Measurements from ENCODE around the gene MADD. TPM values are rescaled to one million over a fixed set of nuclear protein-coding genes. Genes with fewer than 3 reads are reported as not detected.

The MADD gene
- total and polyA plus RNA-seq, 10 of the 15 experiments (the other 5 are each of a cell fraction or from before 2014, with no cell fraction given): 0.47 to 35.4 (median 17.6) TPM

- intact Hi-C loops (cut with micrococcal nuclease; ENCODE audit: unreplicated experiment) (no loop called here), in situ Hi-C loops (cut with MboI) (no loop called here)
- H2AFZ ChIP-seq (ENCODE audit: control insufficient read depth, low read depth, low read length): no peak overlapping the region
- no peak for ATAC-seq
- no peak overlapping the region for H3K4me3 ChIP-seq
- no peak overlapping the region for H3K4me2 ChIP-seq (ENCODE audit: control insufficient read depth, insufficient read depth)
- H3K36me3 ChIP-seq (ENCODE audit: control insufficient read depth in 2 of 2, insufficient read depth in 2 of 2, low read length in 1 of 2): peaks cover 7 to 27% of the 10 kb centered on the region in 2 experiments
- ChIA-PET SMC1A (ENCODE audit: uncharacterized antibody, unreplicated experiment) (no interaction called here), POLR2A (interaction anchor here (0.7 kb wide), 1 partner anchor 897 kb away, joined by 3 read pairs; no protein-coding TSS in a partner anchor), CTCF (interaction anchor here (0.8 kb wide), 1 partner anchor 18 kb away, joined by 3 read pairs; no protein-coding TSS in a partner anchor), RAD21 (ENCODE audit: unreplicated experiment) (no interaction called here)
- DNase-seq (ENCODE audit: low read depth, low spot score): no peak
- 100% methylated on average over 1 of the region's 1 CpG for WGBS (ENCODE audit: insufficient coverage, insufficient replicate concordance, low lambda C conversion rate, missing lambda C conversion rate)
- H3K4me1 ChIP-seq (ENCODE audit: control insufficient read depth, insufficient read depth, low read length): no peaks in the 10 kb centered on the region
- no peak overlapping the region for H3K9ac ChIP-seq (ENCODE audit: control insufficient read depth, insufficient read depth, low read length)
- FAIRE-seq: no peak
- no peaks in the 10 kb centered on the region for H4K20me1 ChIP-seq (ENCODE audit: control insufficient read depth, insufficient read depth)
- H3K9me3 ChIP-seq (replicated peaks; ENCODE audit: control insufficient read depth, insufficient read depth, low read length): no peaks in the 10 kb centered on the region; the same call in none of the 3 replicates
- BruUV-seq (replicated peaks): no TSS peak
- no peaks in the 10 kb centered on the region for H3K27me3 ChIP-seq (replicated peaks in 1 of 2; ENCODE audit: control insufficient read depth in 2 of 2, insufficient read depth in 2 of 2, low read length in 1 of 2)
- no peaks in the 10 kb centered on the region for H3K79me2 ChIP-seq (ENCODE audit: control insufficient read depth, insufficient read depth, low read length)
- H3K27ac ChIP-seq (ENCODE audit: control insufficient read depth, insufficient read depth): no peak overlapping the region
- TF ChIP-seq SMC3 (IDR thresholded peaks at IDR 0.05; ENCODE audit: borderline replicate concordance, low read length) (no peak), ZNF274 (IDR thresholded peaks at IDR 0.05; ENCODE audit: insufficient read depth, insufficient read length) (no peak), ZBTB4 (CRISPR knock-in tag; IDR thresholded peaks at IDR 0.05) (no peak), FOXM1 (IDR thresholded peaks at IDR 0.05; ENCODE audit: low read depth, low read length) (no peak), POLR2A (IDR thresholded peaks at IDR 0.05; ENCODE audit: low read depth, low read length) (no peak), KAT2A (conservative IDR thresholded peaks at IDR 0.05; ENCODE audit: control insufficient read depth, low read depth, low read length) (no peak), TCF3 (IDR thresholded peaks at IDR 0.05; ENCODE audit: borderline replicate concordance, insufficient read depth, low read depth, low read length) (no peak), CEBPZ (IDR thresholded peaks at IDR 0.05; ENCODE audit: low read depth, low read length) (no peak), RFX5 (IDR thresholded peaks at IDR 0.05; ENCODE audit: low read depth, low read length) (no peak), SP1 (IDR thresholded peaks at IDR 0.05; ENCODE audit: low read depth, low read length) (no peak), STAT3 (IDR thresholded peaks at IDR 0.05; ENCODE audit: low read depth, low read length) (no peak), GATAD2B (conservative IDR thresholded peaks at IDR 0.05; ENCODE audit: low read depth) (no peak)
- TF ChIP-seq, protein P1, sequence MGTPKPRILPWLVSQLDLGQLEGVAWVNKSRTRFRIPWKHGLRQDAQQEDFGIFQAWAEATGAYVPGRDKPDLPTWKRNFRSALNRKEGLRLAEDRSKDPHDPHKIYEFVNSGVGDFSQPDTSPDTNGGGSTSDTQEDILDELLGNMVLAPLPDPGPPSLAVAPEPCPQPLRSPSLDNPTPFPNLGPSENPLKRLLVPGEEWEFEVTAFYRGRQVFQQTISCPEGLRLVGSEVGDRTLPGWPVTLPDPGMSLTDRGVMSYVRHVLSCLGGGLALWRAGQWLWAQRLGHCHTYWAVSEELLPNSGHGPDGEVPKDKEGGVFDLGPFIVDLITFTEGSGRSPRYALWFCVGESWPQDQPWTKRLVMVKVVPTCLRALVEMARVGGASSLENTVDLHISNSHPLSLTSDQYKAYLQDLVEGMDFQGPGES (IDR thresholded peaks at IDR 0.05): no peak
- TF ChIP-seq, protein P2, sequence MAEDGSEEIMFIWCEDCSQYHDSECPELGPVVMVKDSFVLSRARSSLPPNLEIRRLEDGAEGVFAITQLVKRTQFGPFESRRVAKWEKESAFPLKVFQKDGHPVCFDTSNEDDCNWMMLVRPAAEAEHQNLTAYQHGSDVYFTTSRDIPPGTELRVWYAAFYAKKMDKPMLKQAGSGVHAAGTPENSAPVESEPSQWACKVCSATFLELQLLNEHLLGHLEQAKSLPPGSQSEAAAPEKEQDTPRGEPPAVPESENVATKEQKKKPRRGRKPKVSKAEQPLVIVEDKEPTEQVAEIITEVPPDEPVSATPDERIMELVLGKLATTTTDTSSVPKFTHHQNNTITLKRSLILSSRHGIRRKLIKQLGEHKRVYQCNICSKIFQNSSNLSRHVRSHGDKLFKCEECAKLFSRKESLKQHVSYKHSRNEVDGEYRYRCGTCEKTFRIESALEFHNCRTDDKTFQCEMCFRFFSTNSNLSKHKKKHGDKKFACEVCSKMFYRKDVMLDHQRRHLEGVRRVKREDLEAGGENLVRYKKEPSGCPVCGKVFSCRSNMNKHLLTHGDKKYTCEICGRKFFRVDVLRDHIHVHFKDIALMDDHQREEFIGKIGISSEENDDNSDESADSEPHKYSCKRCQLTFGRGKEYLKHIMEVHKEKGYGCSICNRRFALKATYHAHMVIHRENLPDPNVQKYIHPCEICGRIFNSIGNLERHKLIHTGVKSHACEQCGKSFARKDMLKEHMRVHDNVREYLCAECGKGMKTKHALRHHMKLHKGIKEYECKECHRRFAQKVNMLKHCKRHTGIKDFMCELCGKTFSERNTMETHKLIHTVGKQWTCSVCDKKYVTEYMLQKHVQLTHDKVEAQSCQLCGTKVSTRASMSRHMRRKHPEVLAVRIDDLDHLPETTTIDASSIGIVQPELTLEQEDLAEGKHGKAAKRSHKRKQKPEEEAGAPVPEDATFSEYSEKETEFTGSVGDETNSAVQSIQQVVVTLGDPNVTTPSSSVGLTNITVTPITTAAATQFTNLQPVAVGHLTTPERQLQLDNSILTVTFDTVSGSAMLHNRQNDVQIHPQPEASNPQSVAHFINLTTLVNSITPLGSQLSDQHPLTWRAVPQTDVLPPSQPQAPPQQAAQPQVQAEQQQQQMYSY (CRISPR knock-in tag; IDR thresholded peaks at IDR 0.05): no peak
These were observed 32.9 kb downstream of the MADD start for GRCh38 chr11:47302853-47303252.

Data from GM12878 (cell line).